AG04450 (cell line): ENCODE results near the gene TMEM63B. TPM values are rescaled to one million over a fixed set of nuclear protein-coding genes. Genes with fewer than 3 reads are reported as not detected.

Experiments used
- CTCF ChIA-PET: fragments of 300-600, 350-600 bp; formaldehyde crosslinking; extraction: SDS; loops from one replicate; lab custom pipeline; 2022; ENCODE audit warnings: antibody characterized with exemption, inconsistent platforms; lab: Charles Lee
- POLR2A ChIA-PET: fragments of 350-600 bp; formaldehyde crosslinking; extraction: SDS; loops from one replicate; lab custom pipeline; 2021; ENCODE audit warnings: antibody characterized with exemption, inconsistent platforms; lab: Yijun Ruan, JAX
- DNase-seq: peaks from one replicate; pipeline ENCODE4 v3.0.0-alpha.2; 2011; ENCODE audit warnings: low read depth, low spot score
- H3K27ac ChIP-seq: one replicate; pipeline ENCODE4 v1.5.1; 2012; ENCODE audit warnings: low read depth, low read length, control low read depth
- H3K27me3 ChIP-seq: one replicate; pipeline ENCODE4 v1.6.0; 2012; ENCODE audit warnings: low read length; ENCODE audit not compliant: control insufficient read depth, insufficient read depth
- H3K4me3 ChIP-seq: 2 replicates; pipeline ENCODE4 v1.5.1; 2011; ENCODE audit warnings: mild to moderate bottlenecking, low read depth, low read length, control low read depth
- H3K9me3 ChIP-seq: 2 replicates; pipeline ENCODE4 v1.5.1; 2012; ENCODE audit warnings: low read length; ENCODE audit not compliant: control insufficient read depth, insufficient read depth
- polyA plus RNA-seq: library from polyadenylated mRNA; depleted of rRNA; stranded (reverse); fragments of >200 nt; gene quantifications from 2 replicates; pipeline ENCODE4 v1.2.3, GENCODE V29; 2011
- TF ChIP-seq, protein P1 (sequence below): IDR thresholded peaks from 2 replicates; pipeline ENCODE4 v1.5.1; 2011; ENCODE audit warnings: low read depth, low read length, control low read depth, inconsistent platforms

Gene TMEM63B
- polyA plus RNA-seq, 1 experiment: 39.4 TPM

DNA sequence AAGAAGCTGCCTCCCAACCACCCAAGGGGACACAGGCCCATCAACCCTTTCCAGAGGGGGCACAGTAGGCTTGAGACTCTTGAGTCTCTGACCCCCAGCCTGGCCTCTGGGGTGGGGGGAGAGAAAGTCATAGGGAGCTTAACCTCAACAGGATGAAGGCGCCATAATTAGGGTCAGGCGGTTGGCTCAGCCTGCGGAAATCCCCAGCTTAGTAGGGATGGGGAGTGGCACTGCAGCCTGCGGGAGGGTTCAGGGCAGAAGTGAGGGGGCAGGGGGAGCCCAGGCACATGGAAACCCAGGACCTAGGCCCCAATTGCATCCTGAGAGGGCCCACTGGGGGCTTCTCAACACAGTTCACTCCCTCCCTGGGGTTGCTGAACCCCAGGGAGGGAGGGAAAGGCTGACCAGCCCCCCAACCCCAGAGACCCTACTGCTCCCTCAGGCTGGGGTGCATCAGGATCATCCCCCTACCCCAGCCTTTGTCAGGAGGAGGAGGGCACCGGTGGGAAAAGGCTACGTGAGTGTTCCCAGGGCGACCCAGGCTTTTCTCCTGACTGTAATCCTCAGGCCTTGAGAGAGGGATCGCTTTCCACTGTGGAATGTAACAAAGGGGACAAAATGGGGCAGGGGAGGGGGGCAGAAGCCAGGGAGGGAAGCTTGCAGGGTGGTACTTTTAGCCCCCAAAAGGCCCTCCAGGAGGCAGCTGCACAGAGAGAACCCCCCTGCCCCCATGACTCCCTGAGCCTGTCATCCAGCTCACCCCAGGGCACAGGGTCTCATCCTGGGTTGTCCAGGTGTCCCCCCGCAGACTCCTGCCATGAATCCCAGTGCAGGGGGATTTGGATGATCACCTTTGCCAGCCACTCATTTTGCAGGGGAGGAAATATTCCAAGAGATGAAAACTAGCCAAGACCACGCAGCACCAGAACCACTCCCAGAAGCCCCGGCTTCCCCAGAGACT, 46.5 kb upstream of the TMEM63B start:
- ChIA-PET CTCF (interaction anchor here (0.5 to 7.3 kb wide), 5 partner anchors 9 to 414 kb away, joined by 3 to 91 read pairs (median 7); partner anchors contain the start of gene VEGFA), POLR2A (no interaction called here)
- TF ChIP-seq, protein P1, sequence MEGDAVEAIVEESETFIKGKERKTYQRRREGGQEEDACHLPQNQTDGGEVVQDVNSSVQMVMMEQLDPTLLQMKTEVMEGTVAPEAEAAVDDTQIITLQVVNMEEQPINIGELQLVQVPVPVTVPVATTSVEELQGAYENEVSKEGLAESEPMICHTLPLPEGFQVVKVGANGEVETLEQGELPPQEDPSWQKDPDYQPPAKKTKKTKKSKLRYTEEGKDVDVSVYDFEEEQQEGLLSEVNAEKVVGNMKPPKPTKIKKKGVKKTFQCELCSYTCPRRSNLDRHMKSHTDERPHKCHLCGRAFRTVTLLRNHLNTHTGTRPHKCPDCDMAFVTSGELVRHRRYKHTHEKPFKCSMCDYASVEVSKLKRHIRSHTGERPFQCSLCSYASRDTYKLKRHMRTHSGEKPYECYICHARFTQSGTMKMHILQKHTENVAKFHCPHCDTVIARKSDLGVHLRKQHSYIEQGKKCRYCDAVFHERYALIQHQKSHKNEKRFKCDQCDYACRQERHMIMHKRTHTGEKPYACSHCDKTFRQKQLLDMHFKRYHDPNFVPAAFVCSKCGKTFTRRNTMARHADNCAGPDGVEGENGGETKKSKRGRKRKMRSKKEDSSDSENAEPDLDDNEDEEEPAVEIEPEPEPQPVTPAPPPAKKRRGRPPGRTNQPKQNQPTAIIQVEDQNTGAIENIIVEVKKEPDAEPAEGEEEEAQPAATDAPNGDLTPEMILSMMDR: no peak
- no peak for DNase-seq
- H3K27me3 ChIP-seq: no peaks in the 10 kb centered on the region
- no peak overlapping the region for H3K27ac ChIP-seq
- H3K9me3 ChIP-seq: no peaks in the 10 kb centered on the region
- no peak overlapping the region for H3K4me3 ChIP-seq

DNA sequence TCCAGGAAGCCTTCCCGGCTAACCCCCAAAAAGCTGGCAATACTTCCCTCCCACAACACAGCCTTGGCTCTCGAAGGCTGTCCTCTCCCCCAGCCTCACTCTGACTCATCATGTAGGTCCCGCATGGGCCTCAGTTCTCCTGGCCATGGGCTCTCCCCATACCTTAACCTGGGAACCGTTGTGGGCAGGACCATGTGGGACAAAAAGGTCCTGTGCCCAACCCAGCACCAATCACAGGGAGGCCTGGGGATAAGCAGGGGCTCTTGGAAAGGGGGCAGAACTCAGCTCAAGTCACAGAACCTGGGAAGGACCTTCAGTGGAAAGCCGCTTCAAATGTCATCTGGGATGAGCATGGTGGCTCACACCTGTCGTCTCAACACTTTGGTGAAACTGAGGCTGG, 45.6 kb upstream of the TMEM63B start:
- no peak for DNase-seq
- Histone ChIP-seq H3K4me3 (no peak overlapping the region), H3K27me3 (no peaks in the 10 kb centered on the region), H3K9me3 (no peaks in the 10 kb centered on the region), H3K27ac (no peak overlapping the region)
- TF ChIP-seq, protein P1: no peak
- ChIA-PET POLR2A (no interaction called here), CTCF (interaction anchor here (1.9 to 7.3 kb wide), 3 partner anchors 313 to 415 kb away, joined by 6 to 91 read pairs (median 90); partner anchors contain the start of gene VEGFA)

DNA sequence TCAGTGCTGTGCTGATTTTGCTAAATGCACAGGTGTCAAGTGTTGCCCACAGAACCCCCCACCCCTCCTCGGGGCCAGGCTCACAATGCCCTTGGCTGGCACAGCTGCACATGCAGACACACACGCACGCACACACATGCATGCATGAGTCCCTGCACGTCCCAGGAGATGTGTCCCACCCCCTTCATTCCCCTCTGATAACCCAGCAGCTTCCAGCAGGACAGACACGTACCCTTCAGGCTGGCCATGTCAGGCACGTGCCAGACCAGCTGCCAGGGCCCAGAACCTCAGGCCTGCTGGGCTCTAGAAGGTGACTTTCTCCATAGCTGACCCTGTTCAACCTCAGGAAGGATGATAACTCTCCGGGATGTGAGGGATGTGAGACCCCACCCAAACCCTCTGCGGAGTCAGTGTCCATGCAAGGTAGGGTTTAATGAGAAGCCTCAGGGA, 44.5 kb upstream of the TMEM63B start:
- CTCF ChIA-PET: interaction anchor here (1.9 to 7.3 kb wide), 3 partner anchors 8 to 358 kb away, joined by 6 to 91 read pairs (median 7); partner anchors contain the start of gene VEGFA

DNA sequence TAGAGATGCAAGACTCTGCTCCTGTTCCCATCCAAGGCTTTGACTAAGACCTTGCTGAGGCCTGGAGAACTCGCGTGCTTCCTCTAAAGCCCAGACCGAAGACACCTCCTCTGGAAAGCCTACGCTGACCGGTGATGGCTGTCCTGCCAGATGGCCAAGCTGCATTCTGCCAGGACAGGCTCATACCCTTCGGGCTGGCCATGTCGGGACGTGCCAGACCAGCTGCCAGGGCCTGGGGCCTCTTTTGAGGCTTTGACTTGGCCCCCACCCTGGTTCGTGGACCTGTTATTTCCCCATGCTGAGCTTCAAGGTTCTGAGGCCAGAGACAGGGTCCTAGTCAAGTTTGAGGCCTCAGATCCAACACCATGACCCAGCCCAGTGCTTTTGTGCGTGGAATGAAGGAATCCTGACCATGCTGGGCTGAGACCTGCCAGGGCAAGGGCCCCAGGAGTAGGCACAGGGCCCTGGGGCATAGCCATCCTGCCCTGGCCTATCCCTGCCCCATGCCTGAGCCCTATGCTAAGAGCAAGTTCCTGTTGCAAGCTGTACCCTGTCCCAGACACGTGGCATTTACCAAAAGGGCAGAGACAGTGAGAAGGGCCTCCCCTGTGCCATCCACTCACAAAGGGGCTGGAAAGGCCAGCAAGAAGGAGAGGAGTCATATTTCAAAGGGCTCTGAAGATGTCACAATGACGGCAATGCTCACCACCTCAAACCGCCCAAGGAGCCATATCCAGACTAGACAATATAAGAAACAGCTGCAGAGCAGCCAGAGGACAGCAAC, 42.9 kb upstream of the TMEM63B start:
- Histone ChIP-seq H3K27me3 (no peaks in the 10 kb centered on the region), H3K27ac (peak overlapping the region; percentile 52), H3K9me3 (no peaks in the 10 kb centered on the region), H3K4me3 (no peak overlapping the region)
- no peak for DNase-seq
- CTCF ChIA-PET: interaction anchor here (0.7 to 2.3 kb wide), 7 partner anchors 10 to 322 kb away, joined by 3 to 11 read pairs (median 3); partner anchors contain the start of genes AARS2 and VEGFA
- POLR2A ChIA-PET: no interaction called here
- TF ChIP-seq, protein P1: no peak

More for the DNA sequence above, 44.5 kb upstream of the TMEM63B start:
- POLR2A ChIA-PET: interaction anchor here (0.9 kb wide), 1 partner anchor 313 kb away, joined by 3 read pairs; the partner anchor contains the start of gene VEGFA
- DNase-seq: no peak
- no peak overlapping the region for H3K27ac ChIP-seq
- no peak overlapping the region for H3K4me3 ChIP-seq
- H3K9me3 ChIP-seq: no peaks in the 10 kb centered on the region
- H3K27me3 ChIP-seq: no peaks in the 10 kb centered on the region
- TF ChIP-seq, protein P1: no peak
